A673 (cell line): ENCODE data around the gene CPAMD8. TPM values are rescaled to one million over a fixed set of nuclear protein-coding genes. Genes with fewer than 3 reads are reported as not detected.

Source experiments
- BruUV-seq: library from RNA; stranded (reverse); fragments of 400-500 nt; replicated peaks from 2 replicates; lab custom pipeline; 2021; lab: Mats Ljungman, UMichigan
- CTCF ChIA-PET: fragments of 300-600 bp; sonication (Branson Sonifier 250); formaldehyde crosslinking; loops from one replicate; lab custom pipeline; 2022; ENCODE audit warnings: antibody characterized with exemption; lab: Charles Lee
- POLR2A ChIA-PET: fragments of 300-600 bp; sonication (Branson Sonifier 250); formaldehyde crosslinking; loops from one replicate; lab custom pipeline; 2022; ENCODE audit warnings: antibody characterized with exemption; ENCODE audit not compliant: low non-redundant PET; lab: Charles Lee
- DNase-seq: peaks from one replicate; pipeline ENCODE4 v3.0.0-alpha.2; 2015; ENCODE audit warnings: low spot score
- H3K27ac ChIP-seq: fragments of 200-600 bp; sonication (generic); 2 replicates; pipeline ENCODE4 v1.5.1; 2016; ENCODE audit warnings: mixed run types, low read depth, mild to moderate bottlenecking, mixed read lengths, antibody characterized with exemption, low read length; ENCODE audit not compliant: poor library complexity, severe bottlenecking
- H3K27me3 ChIP-seq: fragments of 200-600 bp; sonication (generic); replicated peaks from 2 replicates; pipeline ENCODE4 v1.6.1; 2017; ENCODE audit warnings: mixed run types, low read depth, mild to moderate bottlenecking, mixed read lengths, antibody characterized with exemption, low read length; ENCODE audit not compliant: insufficient read depth, poor library complexity
- H3K36me3 ChIP-seq: fragments of 200-600 bp; sonication (generic); 2 replicates; pipeline ENCODE4 v1.6.1; 2016; ENCODE audit warnings: mixed run types, mild to moderate bottlenecking, mixed read lengths, antibody characterized with exemption, low read length; ENCODE audit not compliant: insufficient read depth, poor library complexity, severe bottlenecking
- H3K4me1 ChIP-seq: fragments of 200-600 bp; sonication (generic); 2 replicates; pipeline ENCODE4 v1.6.1; 2017; ENCODE audit warnings: mixed run types, mild to moderate bottlenecking, mixed read lengths, antibody characterized with exemption, low read length; ENCODE audit not compliant: insufficient read depth, poor library complexity, severe bottlenecking
- H3K4me3 ChIP-seq: fragments of 200-600 bp; sonication (generic); 2 replicates; pipeline ENCODE4 v1.5.1; 2016; ENCODE audit warnings: low read depth, mixed run types, mild to moderate bottlenecking, mixed read lengths, low read length; ENCODE audit not compliant: poor library complexity, severe bottlenecking
- H3K9me3 ChIP-seq: fragments of 200-600 bp; sonication (generic); 2 replicates; pipeline ENCODE4 v1.6.1; 2016; ENCODE audit warnings: mixed run types, low read depth, mild to moderate bottlenecking, mixed read lengths, antibody characterized with exemption, low read length; ENCODE audit not compliant: poor library complexity, severe bottlenecking
- EZH2 ChIP-seq: fragments of 200-600 bp; sonication (generic); IDR thresholded peaks from 2 replicates; pipeline ENCODE4 v1.6.1; 2017; ENCODE audit warnings: borderline replicate concordance, low read depth, mild to moderate bottlenecking, mixed read lengths, antibody characterized with exemption, low read length; ENCODE audit not compliant: poor library complexity, severe bottlenecking
- intact Hi-C: fragments of 100-400 bp; cut with micrococcal nuclease; formaldehyde crosslinking; loops from one replicate; pipeline ENCODE4 v1.10.0; 2022; ENCODE audit not compliant: unreplicated experiment
- total RNA-seq: library from RNA; stranded (reverse); gene quantifications from 2 replicates; pipeline ENCODE4 v1.2.3, GENCODE V29; 2021
- TF ChIP-seq, protein P1 (sequence below): fragments of 300-800, 200-600 bp; sonication (generic); conservative IDR thresholded peaks from 2 replicates; pipeline ENCODE4 v1.5.1; 2017; ENCODE audit warnings: low read depth, mild to moderate bottlenecking, antibody characterized with exemption, low read length, moderate library complexity, mixed read lengths

The CPAMD8 gene
- total RNA-seq, 1 experiment from 2014 or later, result 0.82 TPM

DNA sequence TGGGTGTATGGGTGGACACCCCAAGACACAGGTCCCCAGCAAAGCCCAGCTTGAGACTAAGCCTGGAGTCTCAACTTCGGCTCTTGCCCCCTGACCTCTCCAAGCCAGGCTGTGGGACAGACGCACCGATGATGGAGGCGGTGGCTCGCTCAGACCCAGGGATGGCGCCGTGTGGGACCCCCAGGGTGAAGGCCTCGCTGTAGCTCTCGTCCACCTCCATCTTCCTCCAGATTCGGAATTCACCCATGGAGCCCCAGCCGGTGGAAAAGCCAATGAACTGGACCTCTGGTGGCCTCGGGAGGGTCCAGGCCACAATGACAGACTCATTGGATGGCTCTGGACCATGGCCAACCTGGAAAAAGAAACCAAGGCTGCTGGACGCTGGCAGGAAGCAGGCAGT, 98.7 kb downstream of the CPAMD8 start:
- CTCF ChIA-PET, result no interaction called here
- H3K4me3 ChIP-seq, result no peak overlapping the region
- POLR2A ChIA-PET, result no interaction called here

DNA sequence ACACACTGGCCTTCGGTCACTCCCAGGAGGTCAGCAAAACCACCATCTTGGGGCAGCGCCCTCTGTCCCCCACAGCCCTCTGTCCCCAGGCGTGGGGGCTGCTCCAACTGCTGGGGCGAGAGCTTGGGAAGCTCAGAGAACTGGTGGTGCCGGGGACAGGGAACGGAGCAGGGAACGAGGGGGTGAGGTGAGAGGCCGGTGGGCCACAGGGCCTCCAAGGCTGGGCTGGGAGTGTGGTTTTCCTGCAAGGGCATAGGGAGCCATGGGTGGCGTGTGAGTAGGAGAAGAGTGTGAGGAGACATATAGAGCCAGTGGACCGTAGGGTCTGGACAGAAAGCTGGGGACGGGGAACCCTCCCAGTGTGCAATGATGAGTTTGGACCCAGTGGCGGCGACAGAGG, 103.7 kb downstream of the CPAMD8 start:
- ChIA-PET POLR2A (interaction anchor here (0.5 kb wide), 1 partner anchor 558 kb away, joined by 8 read pairs; no protein-coding TSS in a partner anchor), CTCF (no interaction called here)
- TF ChIP-seq EZH2, result no peak
- Histone ChIP-seq H3K27me3 (no peaks in the 10 kb centered on the region), H3K27ac (no peak overlapping the region), H3K9me3 (peaks cover 6% of the 10 kb centered on the region), H3K4me3 (no peak overlapping the region), H3K4me1 (peaks cover 6% of the 10 kb centered on the region), H3K36me3 (no peaks in the 10 kb centered on the region)
- intact Hi-C loops, result no loop called here
- BruUV-seq, result no TSS peak
- no peak for DNase-seq

More for the DNA sequence above, 98.7 kb downstream of the CPAMD8 start:
- no peaks in the 10 kb centered on the region for H3K4me1 ChIP-seq
- no TSS peak for BruUV-seq
- peaks cover 6% of the 10 kb centered on the region for H3K9me3 ChIP-seq
- intact Hi-C loops, result no loop called here
- no peak for DNase-seq
- H3K27me3 ChIP-seq, result no peaks in the 10 kb centered on the region
- H3K27ac ChIP-seq, result no peak overlapping the region
- no peaks in the 10 kb centered on the region for H3K36me3 ChIP-seq
- no peak for TF ChIP-seq EZH2
- TF ChIP-seq, protein P1, sequence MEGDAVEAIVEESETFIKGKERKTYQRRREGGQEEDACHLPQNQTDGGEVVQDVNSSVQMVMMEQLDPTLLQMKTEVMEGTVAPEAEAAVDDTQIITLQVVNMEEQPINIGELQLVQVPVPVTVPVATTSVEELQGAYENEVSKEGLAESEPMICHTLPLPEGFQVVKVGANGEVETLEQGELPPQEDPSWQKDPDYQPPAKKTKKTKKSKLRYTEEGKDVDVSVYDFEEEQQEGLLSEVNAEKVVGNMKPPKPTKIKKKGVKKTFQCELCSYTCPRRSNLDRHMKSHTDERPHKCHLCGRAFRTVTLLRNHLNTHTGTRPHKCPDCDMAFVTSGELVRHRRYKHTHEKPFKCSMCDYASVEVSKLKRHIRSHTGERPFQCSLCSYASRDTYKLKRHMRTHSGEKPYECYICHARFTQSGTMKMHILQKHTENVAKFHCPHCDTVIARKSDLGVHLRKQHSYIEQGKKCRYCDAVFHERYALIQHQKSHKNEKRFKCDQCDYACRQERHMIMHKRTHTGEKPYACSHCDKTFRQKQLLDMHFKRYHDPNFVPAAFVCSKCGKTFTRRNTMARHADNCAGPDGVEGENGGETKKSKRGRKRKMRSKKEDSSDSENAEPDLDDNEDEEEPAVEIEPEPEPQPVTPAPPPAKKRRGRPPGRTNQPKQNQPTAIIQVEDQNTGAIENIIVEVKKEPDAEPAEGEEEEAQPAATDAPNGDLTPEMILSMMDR, result no peak

DNA sequence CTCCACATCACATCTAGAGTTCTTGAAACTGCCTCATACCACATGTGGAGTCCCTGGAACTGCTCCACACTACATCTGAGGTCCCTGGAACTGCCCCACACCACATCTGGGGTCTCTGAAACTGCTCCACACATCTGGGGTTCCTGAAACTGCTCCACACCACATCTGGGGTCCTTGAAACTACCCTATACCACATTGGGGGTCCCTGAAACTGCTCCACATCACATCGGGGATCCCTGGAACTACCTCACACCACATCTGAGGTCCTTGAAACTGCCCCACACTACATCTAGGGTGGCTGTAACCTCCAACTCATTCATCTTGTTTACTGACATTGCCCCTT, 104.0 kb downstream of the CPAMD8 start:
- POLR2A ChIA-PET, result no interaction called here
- TF ChIP-seq, protein P1, result no peak
- no peak for TF ChIP-seq EZH2
- H3K4me1 ChIP-seq, result peaks cover 6% of the 10 kb centered on the region
- no peak overlapping the region for H3K4me3 ChIP-seq
- no peaks in the 10 kb centered on the region for H3K27me3 ChIP-seq
- no peaks in the 10 kb centered on the region for H3K36me3 ChIP-seq
- CTCF ChIA-PET, result no interaction called here
- DNase-seq, result no peak
- no peak overlapping the region for H3K27ac ChIP-seq
- no TSS peak for BruUV-seq
- peaks cover 6% of the 10 kb centered on the region for H3K9me3 ChIP-seq
- intact Hi-C loops, result no loop called here
